Stimulated activated CD4-positive, alpha-beta T cell treated with anti-CD3 and anti-CD28 coated beads, TNF-alpha, amount 100 ng/mL, for 4 hours (primary cell): ENCODE results near the gene MAP3K13.

Experiments
- DNase-seq, 3 experiments: peaks; one replicate each; pipeline ENCODE4 v3.0.0-alpha.2; 2020; ENCODE audit warnings: low read depth in 3 of 3

MAP3K13 gene, protein sequence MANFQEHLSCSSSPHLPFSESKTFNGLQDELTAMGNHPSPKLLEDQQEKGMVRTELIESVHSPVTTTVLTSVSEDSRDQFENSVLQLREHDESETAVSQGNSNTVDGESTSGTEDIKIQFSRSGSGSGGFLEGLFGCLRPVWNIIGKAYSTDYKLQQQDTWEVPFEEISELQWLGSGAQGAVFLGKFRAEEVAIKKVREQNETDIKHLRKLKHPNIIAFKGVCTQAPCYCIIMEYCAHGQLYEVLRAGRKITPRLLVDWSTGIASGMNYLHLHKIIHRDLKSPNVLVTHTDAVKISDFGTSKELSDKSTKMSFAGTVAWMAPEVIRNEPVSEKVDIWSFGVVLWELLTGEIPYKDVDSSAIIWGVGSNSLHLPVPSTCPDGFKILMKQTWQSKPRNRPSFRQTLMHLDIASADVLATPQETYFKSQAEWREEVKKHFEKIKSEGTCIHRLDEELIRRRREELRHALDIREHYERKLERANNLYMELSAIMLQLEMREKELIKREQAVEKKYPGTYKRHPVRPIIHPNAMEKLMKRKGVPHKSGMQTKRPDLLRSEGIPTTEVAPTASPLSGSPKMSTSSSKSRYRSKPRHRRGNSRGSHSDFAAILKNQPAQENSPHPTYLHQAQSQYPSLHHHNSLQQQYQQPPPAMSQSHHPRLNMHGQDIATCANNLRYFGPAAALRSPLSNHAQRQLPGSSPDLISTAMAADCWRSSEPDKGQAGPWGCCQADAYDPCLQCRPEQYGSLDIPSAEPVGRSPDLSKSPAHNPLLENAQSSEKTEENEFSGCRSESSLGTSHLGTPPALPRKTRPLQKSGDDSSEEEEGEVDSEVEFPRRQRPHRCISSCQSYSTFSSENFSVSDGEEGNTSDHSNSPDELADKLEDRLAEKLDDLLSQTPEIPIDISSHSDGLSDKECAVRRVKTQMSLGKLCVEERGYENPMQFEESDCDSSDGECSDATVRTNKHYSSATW

DNA sequence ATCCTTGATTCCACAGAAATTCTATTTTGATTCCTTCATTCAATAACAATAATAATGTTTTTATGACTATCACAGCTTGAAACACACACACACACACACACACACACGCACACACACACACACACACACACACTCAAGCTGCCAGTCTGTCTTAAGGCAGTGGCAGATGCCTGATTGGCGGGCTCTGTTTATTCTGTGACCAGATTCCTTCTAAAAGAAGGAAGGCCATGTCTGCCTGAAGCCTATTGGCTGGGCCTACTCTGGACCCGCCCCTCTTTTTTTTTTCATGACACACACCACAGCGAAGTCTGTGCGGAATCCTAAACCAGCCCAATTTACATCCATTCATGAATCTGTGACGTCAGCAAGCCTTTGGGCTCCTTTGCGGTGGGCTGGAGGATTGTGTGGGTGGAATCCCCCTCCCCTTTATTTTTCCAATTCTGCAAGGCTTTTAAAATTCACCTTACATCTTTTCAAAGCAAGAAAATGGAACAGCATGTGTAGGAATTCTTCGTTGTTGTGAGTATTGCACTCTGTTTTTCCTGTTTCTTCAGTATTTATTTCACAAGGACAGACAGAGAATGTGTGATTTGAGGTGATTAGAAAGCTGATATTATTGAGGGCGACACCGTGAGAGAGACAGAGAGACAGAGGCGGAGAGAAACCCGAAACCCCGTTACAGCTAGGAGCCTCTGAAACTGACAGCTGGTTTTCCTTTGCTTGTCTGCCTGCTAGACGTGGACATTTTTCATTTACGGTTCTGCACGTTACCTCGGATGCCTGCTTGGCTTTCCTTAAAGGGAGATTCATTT lies at the start of gene MAP3K13:
TSS of gene MAP3K13 (plus strand) at position 287 of the 812 bp plus-strand sequence. CDS start 65,446 bp downstream, outside the sequence.
- no peak for DNase-seq

DNA sequence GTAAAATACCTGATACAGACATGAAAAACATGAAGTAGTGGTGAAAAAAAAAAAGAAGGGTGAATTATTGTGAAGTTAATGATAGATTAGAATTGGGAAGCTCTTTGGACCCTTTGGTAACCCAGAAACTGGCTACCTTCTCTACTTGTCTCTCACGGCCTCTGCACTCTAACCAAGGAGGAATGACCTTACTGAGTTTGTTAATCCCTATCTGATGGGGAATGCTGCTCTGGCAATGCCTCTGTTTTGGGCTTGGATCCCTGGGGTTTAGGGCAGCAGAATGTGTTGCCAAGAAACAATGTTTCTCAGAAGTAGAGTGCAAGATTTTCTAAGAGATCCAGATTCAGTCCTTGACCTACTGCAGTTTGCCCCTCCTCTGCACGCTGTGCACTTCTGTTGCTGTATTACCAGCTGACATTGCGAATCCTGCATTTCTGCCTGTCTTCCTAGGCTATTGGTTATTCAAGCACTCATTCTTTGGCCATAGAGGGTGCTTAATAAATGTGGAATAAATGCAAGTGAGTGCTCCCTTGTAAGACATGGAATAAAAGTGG lies 49.2 kb upstream of the MAP3K13 start:
- no peak for DNase-seq

DNA sequence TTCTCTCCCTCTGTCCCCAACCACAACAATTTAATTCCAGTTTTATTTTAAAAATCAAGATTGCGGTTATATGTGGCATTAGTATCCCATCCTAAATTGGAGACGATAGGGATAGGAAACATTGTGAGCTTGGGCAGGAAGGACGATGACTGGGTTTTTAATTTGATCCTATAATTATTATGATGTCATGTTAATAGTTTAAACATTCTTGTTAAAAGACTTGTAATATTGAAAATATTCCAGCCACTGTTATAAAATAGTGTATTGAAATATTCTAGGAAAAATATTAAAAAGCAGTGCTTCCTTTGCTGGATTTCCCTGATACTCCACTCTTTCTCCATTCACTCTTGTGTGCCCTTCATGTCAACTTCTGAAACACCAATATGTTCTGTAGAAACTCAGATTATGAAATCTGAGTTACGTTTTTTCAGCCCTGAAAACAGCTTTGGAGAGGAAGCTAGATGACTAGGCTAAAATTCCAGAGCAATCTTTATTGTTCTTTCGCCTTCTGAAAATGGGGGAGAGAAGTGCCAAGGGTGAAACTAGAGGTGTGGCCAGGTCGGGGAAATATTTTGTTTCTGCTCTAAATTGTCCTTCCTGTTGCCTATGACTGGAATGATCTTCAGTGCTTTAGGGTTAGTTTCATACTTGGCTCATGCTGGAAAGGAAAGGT lies 46.1 kb upstream of the MAP3K13 start:
- DNase-seq: no peak

DNA sequence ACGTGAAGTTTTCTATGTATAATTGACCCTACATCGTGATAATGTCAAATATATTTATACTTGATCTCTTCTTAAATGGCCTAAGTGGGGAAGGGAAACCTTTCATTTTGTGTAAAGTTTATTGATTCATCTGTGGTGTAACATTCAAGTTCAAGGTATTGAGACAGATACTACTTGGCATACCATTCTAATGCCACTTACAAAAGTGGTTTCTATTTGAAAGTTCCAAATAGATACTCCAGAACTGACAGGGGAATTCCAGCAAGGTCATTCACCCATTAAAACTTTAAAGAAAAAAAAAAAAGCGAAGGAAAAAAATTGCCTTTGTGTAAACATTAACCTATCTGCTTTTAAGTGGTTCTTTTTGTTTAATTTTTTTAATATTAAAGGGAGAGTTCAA lies 45.3 kb upstream of the MAP3K13 start:
- DNase-seq: no peak

DNA sequence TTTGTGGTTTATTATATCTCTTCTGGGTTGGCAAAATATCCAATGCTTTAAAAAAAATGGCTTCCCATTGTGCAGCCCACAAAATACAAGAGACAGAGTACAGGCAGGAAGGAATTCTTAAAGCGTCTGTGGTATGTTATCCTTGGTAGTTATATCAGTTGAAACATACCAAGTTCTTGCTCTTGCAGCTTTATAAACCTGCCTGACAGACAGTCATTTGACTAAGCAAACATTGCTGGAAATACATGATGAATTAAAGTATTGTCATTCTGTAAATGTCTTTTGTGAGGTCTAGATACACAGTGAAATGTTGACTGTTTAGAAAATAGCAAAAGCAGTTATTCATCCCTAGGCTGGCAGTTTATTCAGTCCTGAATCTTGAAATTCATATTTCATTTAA lies 44.8 kb upstream of the MAP3K13 start:
- no peak for DNase-seq

DNA sequence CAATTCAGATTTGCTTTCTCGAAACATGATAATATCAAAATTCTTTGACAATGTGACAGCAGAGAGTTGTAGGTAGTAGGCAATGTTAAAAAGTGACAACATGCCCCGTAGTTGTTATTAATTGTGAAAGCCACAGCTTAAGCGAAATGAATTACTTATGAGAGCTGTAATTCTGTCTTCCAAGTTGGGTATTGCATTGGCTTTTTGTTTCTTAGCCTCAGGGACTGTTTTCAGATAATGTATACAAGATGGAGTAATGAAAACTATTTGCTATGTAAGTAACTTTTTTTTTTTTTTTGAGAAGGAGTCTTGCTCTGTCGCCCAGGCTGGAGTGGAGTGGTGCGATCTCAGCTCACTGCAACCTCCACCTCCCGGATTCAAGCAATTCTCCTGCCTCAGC lies 43.1 kb upstream of the MAP3K13 start:
- no peak for DNase-seq

DNA sequence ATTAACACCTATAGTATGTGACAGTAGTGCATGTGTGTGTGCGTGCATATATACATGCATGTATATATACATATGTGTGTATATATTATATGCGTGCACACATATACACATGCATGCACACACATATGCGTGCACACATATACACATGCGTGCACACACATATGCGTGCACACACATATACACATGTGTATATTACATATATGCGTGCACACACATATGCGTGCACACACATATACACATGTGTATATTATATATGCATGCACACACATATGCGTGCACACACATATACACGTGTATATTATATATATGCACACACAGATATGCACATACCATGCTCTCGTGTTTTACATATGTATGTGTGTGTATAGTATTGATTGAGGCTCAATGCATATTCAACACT lies 42.0 kb upstream of the MAP3K13 start:
- DNase-seq: no peak

DNA sequence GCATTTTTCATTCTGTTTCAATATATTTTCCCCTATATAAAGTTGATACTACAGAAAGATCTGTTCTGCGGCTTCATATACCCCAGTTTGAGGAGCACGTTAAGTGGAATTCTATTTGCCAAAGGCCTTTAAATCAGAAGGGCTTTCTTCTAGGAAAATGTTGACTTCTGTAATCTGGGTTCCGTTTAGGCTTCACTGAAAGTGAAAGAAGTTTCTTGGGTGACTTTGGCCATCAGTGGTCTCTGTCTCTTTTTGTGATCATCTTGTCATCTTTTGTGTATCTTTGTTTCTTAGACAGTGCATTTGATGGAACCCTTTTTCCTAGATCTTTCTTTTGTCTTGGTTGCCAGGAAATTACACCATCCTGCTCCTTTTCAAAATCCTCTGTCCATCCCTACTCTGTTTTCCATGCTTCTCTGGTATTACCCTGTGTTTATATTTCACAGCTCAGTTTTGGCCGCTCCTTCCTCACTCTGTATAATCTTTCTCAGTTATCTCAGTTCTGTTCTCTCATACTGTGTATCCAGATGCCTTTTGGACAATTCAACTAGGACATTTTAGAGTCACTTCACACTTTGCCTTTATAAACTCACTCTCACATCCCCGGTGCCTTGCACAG lies 40.7 kb upstream of the MAP3K13 start:
- no peak for DNase-seq

DNA sequence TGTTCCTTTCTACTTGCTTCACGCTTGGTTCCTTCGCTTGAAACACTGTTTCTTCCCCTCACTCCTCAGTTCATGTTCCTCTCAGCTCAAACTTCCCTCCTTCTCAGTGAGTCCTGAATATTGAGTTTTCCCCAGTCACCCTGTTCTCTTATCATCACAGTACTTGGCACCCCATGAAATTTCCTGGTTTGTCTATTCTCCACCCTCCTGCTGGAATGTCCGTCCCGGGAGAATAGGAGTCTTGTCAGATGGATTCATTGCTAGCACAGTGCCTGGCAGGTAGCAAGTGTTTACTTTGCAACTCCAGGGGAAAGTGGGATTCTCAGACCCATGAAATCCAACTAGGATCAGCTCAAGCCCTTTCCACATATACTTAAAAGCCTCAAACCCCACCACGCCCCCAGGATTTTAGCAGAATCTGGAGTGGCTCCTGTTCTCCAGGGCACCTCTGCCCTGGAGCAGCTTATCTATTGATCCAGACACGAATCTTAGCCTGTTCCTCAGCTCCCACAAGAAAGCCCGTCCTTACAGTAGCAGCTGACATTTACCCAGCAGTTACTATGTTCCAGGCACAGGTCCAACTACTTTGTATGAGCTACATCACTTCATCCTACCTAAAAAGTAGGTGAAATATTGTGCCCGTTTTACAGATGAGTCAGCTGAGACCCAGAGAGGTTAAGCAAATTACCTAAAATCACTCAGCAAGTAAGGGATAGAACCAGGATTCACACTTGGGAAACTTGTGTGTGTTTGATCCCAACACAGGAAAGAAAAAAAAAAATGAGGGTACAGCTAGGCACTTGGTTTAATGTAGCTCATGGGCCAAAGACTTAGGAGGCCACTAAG lies 36.8 kb upstream of the MAP3K13 start:
- no peak for DNase-seq

DNA sequence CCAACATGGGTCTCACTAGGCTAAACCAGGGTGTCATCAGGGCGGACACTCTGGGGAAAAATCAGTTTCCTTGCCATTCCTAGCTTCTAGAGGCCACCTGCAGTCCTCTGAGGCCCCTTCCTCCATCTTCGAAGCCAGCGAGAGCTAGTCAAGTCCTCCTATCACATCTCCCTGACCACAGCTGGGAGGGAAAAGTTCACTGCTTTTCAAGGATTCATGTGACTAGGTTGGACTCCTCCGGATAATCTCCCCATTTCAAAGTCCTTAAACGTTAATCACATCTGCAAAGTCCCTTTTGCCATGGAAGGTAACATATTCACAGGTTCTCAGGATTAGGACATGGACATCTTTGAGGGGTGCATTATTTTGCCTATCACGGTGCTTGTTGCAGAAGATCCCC lies 35.9 kb upstream of the MAP3K13 start:
- DNase-seq: no peak

DNA sequence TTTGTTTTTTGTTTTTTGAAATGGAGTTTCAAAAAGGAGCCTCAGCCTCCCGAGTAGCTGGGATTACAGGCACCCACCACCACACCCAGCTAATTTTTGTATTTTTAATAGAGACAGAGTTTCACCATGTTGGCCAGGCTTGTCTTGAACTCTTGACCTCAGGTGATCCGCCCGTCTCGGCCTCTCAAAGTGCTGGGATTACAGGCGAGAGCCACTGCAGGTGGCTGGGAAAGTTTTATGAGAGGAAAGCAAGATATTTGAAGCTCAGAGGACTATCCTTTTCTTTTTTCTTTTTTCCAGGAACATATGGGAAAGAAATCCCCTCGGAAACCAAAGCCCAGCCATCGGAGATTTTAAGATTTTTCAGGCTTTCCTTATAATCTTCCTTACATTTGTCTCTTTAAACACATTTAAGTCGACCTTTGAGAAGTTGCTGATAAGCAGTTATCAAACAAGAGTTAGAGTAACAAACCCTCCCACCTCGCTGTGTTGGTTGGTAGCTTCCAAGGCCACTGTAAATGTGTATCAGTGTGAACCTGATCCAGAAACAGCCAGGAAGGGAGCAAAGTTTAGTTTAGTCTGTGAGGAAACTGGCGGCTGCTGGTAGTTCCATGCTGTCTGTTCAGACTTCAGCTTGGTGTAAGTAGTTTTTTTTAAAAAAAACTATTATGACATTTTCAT lies 34.5 kb upstream of the MAP3K13 start:
- no peak for DNase-seq

DNA sequence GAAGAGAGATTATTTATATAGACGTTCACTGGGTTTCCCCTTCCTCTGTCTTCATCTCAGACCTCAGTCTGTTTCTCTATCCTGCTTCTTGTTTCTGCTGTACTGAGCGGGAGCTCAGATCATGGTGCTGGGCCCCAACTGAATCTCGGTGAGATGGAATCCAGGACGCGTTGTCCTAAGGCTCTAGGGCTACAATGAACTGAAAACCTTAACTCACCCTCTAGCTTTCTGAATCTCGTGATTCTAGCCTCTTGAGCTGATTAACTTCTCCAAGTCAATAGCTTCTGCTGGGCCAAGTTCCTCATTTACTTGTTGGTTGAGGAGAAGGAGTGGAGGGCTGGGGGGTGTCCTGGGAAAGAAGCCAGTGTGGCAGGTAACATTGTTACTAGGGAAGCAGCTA lies 32.7 kb upstream of the MAP3K13 start:
- DNase-seq: no peak

DNA sequence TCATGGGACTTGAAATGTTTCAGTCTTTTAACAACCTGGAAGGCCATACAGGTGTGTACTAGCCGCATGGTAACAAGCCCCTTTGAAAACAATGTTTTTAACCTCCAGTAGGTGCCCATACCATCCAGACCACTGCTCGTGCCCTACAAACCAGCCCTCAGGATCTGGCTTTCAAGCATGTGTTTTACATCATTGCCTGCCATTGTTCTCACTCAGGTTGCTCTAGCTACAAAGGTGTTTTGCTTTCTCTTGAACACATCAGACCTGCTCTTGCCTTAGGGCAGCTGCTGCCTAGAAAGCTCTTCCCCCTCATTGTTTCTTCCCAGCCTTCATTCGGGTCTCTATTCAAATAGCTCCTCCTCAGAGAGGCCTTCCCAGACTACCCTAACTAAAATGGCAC lies 32.3 kb upstream of the MAP3K13 start:
- no peak for DNase-seq

DNA sequence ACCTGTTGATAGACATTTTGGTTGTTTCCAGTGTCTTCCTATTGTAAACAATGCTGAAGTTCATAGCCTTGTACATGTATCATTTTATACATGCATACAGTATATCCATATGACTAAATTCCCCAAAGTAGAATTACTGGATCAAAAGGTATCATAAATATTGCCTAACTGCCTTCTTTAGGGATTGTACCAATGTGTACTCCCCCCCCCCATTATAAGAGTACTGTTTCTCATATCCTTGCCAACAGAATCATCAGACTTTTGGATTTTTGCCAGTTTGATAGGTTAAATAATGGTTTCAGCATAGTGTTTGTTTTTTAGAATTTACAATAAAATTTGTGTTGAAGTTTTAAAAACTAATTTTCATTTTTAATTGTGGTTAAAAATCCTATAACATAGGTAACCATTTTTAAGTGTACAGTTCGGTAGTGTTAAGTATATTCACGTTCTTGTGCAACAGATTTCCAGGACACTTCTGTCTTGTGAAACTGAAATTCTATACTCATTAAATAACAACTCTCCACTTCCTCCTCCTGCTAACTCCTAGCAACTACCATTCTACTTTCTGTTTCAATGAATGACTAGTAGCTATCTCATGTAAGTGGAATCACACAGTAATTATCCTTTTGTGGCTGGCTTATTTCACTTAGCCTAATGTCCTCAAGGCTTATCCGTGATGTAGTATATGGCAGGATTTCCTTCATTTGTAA lies 30.8 kb upstream of the MAP3K13 start:
- DNase-seq: no peak

DNA sequence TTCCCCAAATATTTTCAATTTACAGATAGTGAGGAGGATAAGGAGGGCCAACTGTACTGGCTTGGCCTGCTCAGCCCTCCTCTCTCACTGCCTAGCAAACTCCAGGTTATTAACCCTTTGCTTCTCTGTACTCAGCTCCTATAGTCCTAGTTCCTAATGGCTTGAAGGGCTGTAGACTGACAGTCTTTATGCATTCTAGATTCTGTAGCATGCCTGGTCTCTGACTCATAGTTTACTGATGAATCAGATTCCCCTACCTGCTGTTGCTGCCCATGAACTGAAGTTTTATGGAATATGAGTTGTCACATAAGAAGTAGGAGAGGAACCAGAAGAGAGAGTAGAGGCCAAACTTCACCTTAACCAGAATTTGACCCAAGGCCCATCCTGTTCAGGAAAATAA lies 27.1 kb upstream of the MAP3K13 start:
- no peak for DNase-seq

DNA sequence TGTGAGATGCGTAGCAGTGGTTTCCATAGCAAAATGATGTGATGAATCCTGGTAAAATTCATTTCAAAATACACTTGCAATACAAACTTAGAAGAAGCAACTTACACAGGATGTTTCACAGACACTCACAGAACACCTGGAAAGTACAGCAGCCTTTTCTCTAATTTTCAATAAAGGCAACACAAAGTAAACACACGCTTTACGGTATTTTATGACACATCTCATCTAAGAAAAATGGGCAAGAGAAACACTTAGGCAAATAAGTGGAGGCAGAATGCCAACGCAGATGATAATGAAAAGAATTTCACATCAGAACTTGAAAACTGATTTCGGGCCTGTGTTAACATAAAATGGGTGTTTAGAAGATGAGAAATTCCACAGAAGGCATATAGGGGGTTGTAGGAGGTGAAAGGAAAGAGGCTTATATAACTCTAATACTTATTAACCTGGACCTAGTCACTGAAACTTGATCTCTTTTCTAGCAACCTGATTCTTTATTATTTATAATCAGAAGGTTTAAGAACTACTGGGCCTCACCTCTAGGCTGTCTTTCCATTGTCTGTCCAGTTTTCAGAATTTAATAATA lies 25.6 kb upstream of the MAP3K13 start:
- no peak for DNase-seq

DNA sequence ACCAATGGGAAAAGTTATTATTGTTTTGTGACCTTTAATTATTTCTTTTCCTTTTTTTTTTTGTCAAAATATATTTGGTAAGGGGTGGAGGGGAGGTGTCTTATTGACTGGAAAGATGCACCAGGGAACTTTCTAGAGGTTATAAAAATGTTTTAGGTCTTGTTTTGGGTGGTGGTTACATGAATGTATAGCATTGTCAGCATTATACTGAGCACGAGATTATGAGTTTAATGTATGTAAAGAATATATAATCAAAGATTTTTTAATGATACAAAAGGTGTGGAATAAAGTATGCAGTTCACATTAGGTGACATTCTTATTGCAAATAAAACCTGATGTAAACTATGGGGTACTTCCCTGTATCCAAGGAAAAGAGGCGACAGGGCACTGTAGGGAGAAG lies 23.0 kb upstream of the MAP3K13 start:
- DNase-seq: no peak

DNA sequence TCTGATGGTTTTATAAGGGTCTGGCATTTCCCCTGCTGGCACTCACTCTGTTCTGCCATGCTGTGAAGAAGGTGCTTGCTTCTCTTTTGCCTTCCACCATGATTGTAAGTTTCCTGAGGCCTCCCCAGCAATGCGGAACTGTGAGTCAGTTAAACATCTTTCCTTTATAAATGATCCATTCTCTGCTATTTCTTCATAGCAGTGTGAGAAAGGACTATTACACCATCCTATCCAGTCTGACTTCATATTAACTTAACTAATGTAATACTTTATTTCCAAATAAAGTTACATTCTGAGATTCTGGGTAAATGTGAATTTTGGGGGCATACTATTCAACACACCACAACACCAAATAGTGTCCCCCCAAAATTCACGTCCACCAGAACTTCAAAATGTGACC lies 22.2 kb upstream of the MAP3K13 start:
- DNase-seq: no peak
